HepG2 (cell line): ENCODE measurements around the gene RELB. TPM values are rescaled to one million over a fixed set of nuclear protein-coding genes. Genes with fewer than 3 reads are reported as not detected.
A peak's percentile ranks its signal among the peaks of the same experiment; 100 is the strongest.

ENCODE experiments used
- BORCS8-MEF2B ChIP-seq: sonication (generic); formaldehyde crosslinking; IDR thresholded peaks from 2 replicates; pipeline ENCODE4 v1.8.0; 2022; ENCODE audit warnings: mild to moderate bottlenecking, missing genetic modification reagents
- CAMTA2 ChIP-seq: sonication (generic); formaldehyde crosslinking; IDR thresholded peaks from 2 replicates; pipeline ENCODE4 v1.4.0; 2020; ENCODE audit warnings: mild to moderate bottlenecking, missing genetic modification reagents, borderline replicate concordance
- CREB1 ChIP-seq, 2 experiments: fragments of 450-650 bp in 1 of 2; IDR thresholded peaks; 2 replicates each; pipeline ENCODE4 v1.6.1; 2016 to 2017; ENCODE audit warnings: control low read depth in 1 of 2, mild to moderate bottlenecking in 1 of 2, missing compliant biosample characterization in 1 of 2, missing genetic modification characterization in 1 of 2
- DNMT1 ChIP-seq: sonication (generic); formaldehyde crosslinking; IDR thresholded peaks from 2 replicates; pipeline ENCODE4 v1.5.1; 2020; ENCODE audit warnings: mild to moderate bottlenecking, missing genetic modification reagents
- IKZF1 ChIP-seq: fragments of 450-650 bp; IDR thresholded peaks from 2 replicates; pipeline ENCODE4 v1.7.1; 2016
- KLF13 ChIP-seq: sonication (generic); formaldehyde crosslinking; IDR thresholded peaks from 2 replicates; pipeline ENCODE4 v1.4.0; 2020; ENCODE audit warnings: mild to moderate bottlenecking, missing genetic modification reagents
- MAZ ChIP-seq, 2 experiments: sonication (generic) in 1 of 2; formaldehyde crosslinking in 1 of 2; IDR thresholded peaks; 2 replicates each; pipeline versions ENCODE4 v1.5.0 to v1.6.1; 2012 to 2020; ENCODE audit warnings: low read depth in 2 of 2, mild to moderate bottlenecking in 2 of 2, borderline replicate concordance in 1 of 2, improper control_type of control experiment in 1 of 2, low read length in 1 of 2, missing genetic modification reagents in 1 of 2, moderate library complexity in 1 of 2
- MED13 ChIP-seq: sonication (generic); formaldehyde crosslinking; IDR thresholded peaks from 2 replicates; pipeline ENCODE4 v1.5.0; 2020; ENCODE audit warnings: missing genetic modification reagents
- MTERF4 ChIP-seq: sonication (generic); formaldehyde crosslinking; IDR thresholded peaks from 2 replicates; pipeline ENCODE4 v1.8.0; 2023; ENCODE audit warnings: mild to moderate bottlenecking, missing genetic modification reagents
- POLR2G ChIP-seq: fragments of 200-400 bp; formaldehyde crosslinking; IDR thresholded peaks from 2 replicates; pipeline ENCODE4 v1.6.1; 2018; ENCODE audit warnings: mild to moderate bottlenecking, low read depth, low read length, moderate library complexity
- SAP130 ChIP-seq: IDR thresholded peaks from 2 replicates; pipeline ENCODE4 v1.6.1; 2016; ENCODE audit warnings: low read depth
- SRF ChIP-seq: IDR thresholded peaks from 2 replicates; pipeline ENCODE4 v1.6.1; 2011; ENCODE audit warnings: mild to moderate bottlenecking, low read depth, low read length, moderate library complexity
- SRY ChIP-seq: sonication (generic); formaldehyde crosslinking; IDR thresholded peaks from 2 replicates; pipeline ENCODE4 v1.8.0; 2022; ENCODE audit warnings: mild to moderate bottlenecking, missing genetic modification reagents
- ZFAT ChIP-seq: sonication (generic); formaldehyde crosslinking; conservative IDR thresholded peaks from 2 replicates; pipeline ENCODE4 v1.8.1; 2023; ENCODE audit warnings: missing genetic modification reagents, inconsistent platforms
- ZMAT5 ChIP-seq: sonication (generic); formaldehyde crosslinking; IDR thresholded peaks from 2 replicates; pipeline ENCODE4 v1.5.0; 2020; ENCODE audit warnings: mild to moderate bottlenecking, low read depth, missing genetic modification reagents, borderline replicate concordance
- ZNF136 ChIP-seq: sonication (generic); formaldehyde crosslinking; IDR thresholded peaks from 2 replicates; pipeline ENCODE4 v1.8.1; 2022; ENCODE audit warnings: low read depth, mild to moderate bottlenecking, moderate library complexity, missing genetic modification reagents
- ZNF225 ChIP-seq: sonication (generic); formaldehyde crosslinking; IDR thresholded peaks from 2 replicates; pipeline ENCODE4 v1.4.0; 2020; ENCODE audit warnings: mild to moderate bottlenecking, missing genetic modification reagents
- ZNF496 ChIP-seq: sonication (generic); formaldehyde crosslinking; IDR thresholded peaks from 2 replicates; pipeline ENCODE4 v1.8.1; 2023; ENCODE audit warnings: mild to moderate bottlenecking, moderate library complexity, missing genetic modification reagents; ENCODE audit not compliant: insufficient replicate concordance
- ZNF556 ChIP-seq: sonication (generic); formaldehyde crosslinking; IDR thresholded peaks from 2 replicates; pipeline ENCODE4 v1.4.0; 2020; ENCODE audit warnings: mild to moderate bottlenecking, missing genetic modification reagents, borderline replicate concordance
- ZNF562 ChIP-seq: sonication (generic); formaldehyde crosslinking; IDR thresholded peaks from 2 replicates; pipeline ENCODE4 v1.8.0; 2022; ENCODE audit warnings: missing genetic modification reagents, borderline replicate concordance
- polyA plus RNA-seq, 8 experiments: library from polyadenylated mRNA; depleted of rRNA in 3 of 8; stranded (reverse) in 7 of 8; unstranded in 1 of 8; fragments of >200 nt; fragmentation: Illumina TruSeq in 4 of 8; extraction: Trizol in 4 of 8; gene quantifications; 2 replicates each; pipeline versions ENCODE4 v1.2.1 to v1.2.3, GENCODE V29; 2011 to 2016; ENCODE audit warnings: low read depth in 4 of 8, missing spikeins in 1 of 8, mixed read lengths in 1 of 8; ENCODE audit not compliant: insufficient read depth in 1 of 8
- total RNA-seq, 5 experiments: library from RNA; depleted of rRNA; stranded (reverse); fragments of >200 nt; fragmentation: Illumina TruSeq; extraction: Trizol; gene quantifications; 2 replicates each; pipeline ENCODE4 v1.2.3, GENCODE V29; 2016; ENCODE audit warnings: low read depth in 1 of 5
- TF ChIP-seq, protein P1 (sequence below): sonication (generic); formaldehyde crosslinking; conservative IDR thresholded peaks from 2 replicates; pipeline ENCODE4 v1.4.0; 2020; ENCODE audit warnings: missing genetic modification reagents

Gene RELB
- total and polyA plus RNA-seq, 2 of the 13 experiments (the other 11 are each of a cell fraction or from before 2014, with no cell fraction given), result 1.9 to 3.5 TPM

DNA sequence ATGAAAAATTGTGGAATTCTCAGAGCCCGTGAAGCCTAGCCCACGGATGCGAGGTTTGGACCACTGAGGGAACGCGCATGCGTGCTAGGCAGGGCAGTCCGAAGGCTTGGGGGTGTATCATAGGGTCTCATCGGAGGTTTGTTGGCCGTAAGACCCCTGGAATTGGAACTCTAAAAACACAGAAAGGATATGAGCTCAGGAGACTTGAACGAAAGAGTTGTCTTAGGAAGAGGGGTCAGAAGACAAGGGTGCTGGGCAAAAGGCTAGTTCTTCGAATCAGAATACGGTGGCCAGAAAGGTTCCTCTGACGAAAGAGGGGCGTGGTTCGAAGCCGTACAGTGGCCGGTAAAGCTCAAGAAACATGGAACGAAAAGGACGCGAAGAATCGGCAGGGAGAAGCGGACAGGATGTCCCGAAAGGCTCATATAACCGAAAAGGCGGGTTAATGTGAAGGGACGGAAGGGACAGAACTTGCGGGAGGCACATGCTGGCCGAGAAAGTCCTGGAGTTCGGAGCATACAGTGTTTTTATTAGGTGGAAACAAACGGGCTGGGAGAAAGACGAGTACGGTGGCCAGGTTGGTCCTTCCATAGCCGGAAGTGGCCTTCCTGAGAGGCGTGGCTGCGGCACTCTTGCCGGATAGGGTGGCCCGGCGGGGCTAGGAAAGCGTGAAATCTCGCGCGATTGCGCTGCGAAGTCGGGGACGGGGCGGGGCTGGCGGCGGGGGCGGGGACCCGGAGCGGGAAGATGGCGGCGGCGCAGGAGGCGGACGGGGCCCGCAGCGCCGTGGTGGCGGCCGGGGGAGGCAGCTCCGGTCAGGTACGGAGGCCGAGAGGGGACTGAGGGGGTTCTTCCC is 46.4 kb upstream of the RELB start, which contains the start of gene CLPTM1 (continued):
- TF ChIP-seq SRY (CRISPR knock-in tag) (no peak), DNMT1 (CRISPR knock-in tag) (no peak), BORCS8-MEF2B (CRISPR knock-in tag) (peak; percentile 77), SRF (0 out of 2 replicates have a peak, but pooled peaks have one; percentile 34), CAMTA2 (CRISPR knock-in tag) (peak; percentile 78; the same call in 1 of the 2 replicates), ZNF556 (CRISPR knock-in tag) (no peak), ZMAT5 (CRISPR knock-in tag) (no peak), ZNF496 (CRISPR knock-in tag) (no peak), IKZF1 (no peak), POLR2G (peak; percentile 94), MTERF4 (CRISPR knock-in tag) (no peak), CREB1 (IDR thresholded peaks at IDR 0.05) (peak; percentile 72; the same call in 1 of the 2 replicates), CREB1 (CRISPR knock-in tag; IDR thresholded peaks at IDR 0.05) (peak; percentile 96), ZNF225 (CRISPR knock-in tag) (no peak), MED13 (no peak), ZNF136 (CRISPR knock-in tag) (no peak; the same call in 1 of the 2 replicates), KLF13 (CRISPR knock-in tag) (0 out of 2 replicates have a peak, but pooled peaks have one; percentile 11), SAP130 (CRISPR knock-in tag) (peak; percentile 82), ZNF562 (CRISPR knock-in tag) (no peak), ZFAT (CRISPR knock-in tag) (no peak), MAZ (IDR thresholded peaks at IDR 0.05; ENCODE audit: borderline replicate concordance, low read depth, low read length) (peak; percentile 36; the same call in 1 of the 2 replicates), MAZ (CRISPR knock-in tag; IDR thresholded peaks at IDR 0.05; ENCODE audit: low read depth) (0 out of 2 replicates have a peak, but pooled peaks have one; percentile 24)
- TF ChIP-seq, protein P1, sequence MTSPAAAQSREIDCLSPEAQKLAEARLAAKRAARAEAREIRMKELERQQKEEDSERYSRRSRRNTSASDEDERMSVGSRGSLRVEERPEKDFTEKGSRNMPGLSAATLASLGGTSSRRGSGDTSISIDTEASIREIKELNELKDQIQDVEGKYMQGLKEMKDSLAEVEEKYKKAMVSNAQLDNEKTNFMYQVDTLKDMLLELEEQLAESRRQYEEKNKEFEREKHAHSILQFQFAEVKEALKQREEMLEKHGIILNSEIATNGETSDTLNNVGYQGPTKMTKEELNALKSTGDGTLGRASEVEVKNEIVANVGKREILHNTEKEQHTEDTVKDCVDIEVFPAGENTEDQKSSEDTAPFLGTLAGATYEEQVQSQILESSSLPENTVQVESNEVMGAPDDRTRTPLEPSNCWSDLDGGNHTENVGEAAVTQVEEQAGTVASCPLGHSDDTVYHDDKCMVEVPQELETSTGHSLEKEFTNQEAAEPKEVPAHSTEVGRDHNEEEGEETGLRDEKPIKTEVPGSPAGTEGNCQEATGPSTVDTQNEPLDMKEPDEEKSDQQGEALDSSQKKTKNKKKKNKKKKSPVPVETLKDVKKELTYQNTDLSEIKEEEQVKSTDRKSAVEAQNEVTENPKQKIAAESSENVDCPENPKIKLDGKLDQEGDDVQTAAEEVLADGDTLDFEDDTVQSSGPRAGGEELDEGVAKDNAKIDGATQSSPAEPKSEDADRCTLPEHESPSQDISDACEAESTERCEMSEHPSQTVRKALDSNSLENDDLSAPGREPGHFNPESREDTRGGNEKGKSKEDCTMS (CRISPR knock-in tag), result no peak
